HG03432 (cell line): ENCODE results near the gene SNRPA.

Experiments
- ATAC-seq: cut with Tn5 transposase; IDR thresholded peaks from one replicate; pipeline ENCODE4 v1.9.1; 2021; ENCODE audit warnings: mild to moderate bottlenecking, moderate library complexity; ENCODE audit not compliant: unreplicated experiment

The SNRPA gene

DNA sequence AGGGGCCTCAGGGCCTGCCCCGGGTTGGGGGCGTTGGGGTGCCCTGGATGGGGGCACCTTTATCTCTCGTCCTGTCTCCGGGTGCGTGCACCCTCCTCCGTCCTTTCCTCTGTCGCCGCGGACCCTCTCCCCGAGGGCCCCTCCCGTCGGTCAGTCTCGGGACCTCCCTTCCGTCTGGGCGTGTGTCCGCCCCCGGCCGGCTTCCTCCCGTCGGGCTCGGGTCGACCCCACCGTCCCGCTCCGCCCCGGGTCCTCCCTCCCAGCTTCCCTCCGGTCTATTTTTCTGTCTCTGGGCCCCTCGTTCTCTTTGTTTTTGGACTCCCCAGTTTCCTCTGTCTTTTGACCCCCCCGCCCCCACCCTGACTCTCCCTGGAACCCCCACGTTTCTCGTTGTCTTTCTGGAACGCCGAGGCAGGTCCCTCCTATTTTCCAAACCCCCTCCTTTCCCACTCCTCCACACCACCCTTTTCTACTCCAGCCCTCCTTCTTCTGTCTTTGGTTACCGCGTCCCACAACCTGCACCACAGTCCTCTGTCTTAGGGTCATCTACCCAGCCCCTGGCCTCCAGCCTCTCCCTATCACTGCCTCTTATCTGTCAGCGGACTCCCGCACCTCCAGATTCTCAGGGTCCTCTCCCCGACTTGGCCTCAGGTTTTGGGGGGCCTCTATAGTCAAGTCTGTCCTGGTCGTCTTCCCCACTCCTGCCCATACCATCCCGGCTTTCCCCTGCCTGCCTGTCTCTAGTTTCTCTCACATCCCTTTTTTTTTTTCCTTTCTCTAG is 48.7 kb downstream of the SNRPA start:
- no peak for ATAC-seq

DNA sequence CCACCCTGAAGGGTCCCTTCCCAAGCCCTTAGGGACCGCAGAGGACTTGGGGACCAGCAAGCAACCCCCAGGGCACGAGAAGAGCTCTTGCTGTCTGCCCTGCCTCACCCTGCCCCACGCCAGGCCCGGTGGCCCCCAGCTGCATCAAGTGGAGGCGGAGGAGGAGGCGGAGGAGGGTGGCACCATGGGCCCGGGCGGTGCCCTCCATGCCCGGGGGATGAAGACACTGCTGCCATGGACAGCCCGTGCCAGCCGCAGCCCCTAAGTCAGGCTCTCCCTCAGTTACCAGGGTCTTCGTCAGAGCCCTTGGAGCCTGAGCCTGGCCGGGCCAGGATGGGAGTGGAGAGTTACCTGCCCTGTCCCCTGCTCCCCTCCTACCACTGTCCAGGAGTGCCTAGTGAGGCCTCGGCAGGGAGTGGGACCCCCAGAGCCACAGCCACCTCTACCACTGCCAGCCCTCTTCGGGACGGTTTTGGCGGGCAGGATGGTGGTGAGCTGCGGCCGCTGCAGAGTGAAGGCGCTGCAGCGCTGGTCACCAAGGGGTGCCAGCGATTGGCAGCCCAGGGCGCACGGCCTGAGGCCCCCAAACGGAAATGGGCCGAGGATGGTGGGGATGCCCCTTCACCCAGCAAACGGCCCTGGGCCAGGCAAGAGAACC is 49.5 kb downstream of the SNRPA start:
- ATAC-seq = no peak

DNA sequence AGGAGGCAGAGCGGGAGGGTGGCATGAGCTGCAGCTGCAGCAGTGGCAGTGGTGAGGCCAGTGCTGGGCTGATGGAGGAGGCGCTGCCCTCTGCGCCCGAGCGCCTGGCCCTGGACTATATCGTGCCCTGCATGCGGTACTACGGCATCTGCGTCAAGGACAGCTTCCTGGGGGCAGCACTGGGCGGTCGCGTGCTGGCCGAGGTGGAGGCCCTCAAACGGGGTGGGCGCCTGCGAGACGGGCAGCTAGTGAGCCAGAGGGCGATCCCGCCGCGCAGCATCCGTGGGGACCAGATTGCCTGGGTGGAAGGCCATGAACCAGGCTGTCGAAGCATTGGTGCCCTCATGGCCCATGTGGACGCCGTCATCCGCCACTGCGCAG is 50.0 kb downstream of the SNRPA start:
- ATAC-seq = no peak

DNA sequence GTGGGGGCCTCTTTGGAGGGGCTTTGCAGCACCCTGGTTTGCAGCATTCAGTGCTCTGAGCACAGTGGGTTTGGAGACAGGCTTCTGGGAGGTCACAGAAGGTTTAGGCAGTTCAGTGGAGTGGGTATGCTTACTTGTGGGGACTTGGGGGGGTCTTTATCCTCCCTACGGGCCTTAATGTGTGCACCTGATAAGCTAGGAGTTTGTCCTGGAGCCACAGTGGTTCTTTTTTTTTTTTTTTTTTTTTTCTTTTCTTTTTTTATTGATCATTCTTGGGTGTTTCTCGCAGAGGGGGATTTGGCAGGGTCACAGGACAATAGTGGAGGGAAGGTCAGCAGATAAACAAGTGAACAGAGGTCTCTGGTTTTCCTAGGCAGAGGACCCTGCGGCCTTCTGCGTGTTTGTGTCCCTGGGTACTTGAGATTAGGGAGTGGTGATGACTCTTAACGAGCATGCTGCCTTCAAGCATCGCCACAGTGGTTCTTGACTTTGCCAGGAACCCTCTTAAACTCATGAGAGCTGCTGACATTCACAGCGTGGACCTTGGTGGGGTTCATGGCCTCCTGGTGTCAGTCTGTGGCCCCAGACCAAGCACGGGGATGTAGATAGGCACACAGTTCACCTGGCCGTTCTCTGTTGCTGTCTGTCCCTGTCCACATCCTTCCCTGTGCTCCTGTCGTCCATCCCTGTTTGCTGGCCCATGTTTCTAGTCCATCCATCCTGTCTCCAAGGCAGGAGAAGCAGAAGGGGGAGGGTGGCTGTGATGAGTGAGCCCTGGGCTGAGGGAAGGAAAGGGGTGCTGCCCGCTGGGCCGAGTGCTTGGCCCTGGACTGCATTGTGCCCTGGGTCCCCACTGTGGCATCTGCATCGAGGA is 50.7 kb downstream of the SNRPA start:
- ATAC-seq = no peak

DNA sequence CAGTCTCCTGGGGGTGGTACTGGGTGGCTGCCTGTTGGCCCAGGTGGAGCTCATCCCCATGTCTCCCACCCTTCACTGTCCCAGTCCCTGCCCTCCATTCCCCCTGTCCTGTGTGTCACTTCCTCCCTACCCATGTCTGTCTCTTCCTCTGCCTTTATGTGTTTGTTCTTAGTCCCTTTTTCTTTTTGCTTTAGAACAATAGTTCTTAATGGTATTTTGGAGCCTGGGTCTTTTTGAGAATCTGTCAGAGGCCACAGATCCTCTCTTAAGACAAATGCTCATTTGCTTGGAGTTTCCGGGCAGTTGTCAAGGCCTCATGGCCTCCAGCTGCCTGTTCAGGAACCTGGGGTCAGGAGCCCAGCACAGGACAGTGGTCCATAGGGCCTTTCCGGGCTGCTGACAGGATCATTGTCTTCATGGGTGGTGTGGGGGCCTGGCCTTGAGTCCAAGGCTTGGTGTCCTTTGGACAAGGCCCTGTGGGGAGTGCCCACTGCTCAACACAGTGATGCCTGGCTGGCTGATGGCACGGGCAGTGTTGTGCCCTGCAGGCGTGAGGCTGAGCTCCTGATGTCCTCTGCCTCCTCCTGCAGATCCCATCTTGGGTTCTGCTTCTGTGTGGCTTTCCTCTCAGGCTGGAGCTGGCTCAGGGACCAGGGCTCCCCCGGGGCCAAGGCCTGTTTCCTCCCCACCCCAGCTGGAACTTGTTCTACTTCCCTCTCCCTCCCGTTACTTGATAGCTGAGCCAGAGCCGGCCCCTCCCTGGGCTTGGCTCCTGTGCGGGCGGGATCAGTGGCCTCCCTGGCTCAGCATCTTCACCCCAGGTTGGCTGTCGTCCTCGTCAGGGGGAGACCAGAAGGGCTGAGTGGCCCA is 51.5 kb downstream of the SNRPA start:
- ATAC-seq = no peak

DNA sequence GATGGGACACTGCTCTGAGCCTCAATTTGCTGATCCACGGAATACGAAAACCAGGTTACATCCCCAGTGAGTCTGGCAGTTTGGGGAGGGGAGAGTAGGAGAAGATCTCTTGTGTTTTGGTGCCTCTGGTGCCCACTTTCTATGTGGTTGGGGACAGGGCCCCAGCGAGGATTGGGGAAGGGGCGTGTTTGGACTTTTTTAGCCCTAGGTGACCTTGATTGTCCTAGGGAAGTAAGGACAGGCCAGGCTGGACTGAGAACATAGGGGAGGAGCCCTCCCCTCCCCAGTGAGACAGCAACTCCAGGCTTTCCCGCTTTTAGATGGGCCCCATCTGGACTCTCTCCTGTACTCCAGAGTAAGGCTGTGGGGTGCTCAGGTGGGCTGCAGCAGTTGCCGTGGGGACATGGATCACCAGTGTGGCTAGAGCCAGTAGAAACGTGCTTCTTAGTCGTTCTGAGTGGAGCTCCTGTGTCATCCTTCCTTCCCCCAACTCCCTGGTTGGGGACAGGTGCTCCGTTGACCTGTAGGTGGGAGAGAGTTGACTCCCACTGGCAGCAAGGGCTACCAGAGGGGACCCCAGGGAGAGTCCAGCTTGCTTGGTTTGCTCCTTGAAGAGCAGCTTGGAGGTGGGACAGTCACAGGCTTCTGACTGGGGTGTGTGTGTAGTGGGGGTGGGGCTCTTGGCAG is 52.3 kb downstream of the SNRPA start:
- no peak for ATAC-seq

DNA sequence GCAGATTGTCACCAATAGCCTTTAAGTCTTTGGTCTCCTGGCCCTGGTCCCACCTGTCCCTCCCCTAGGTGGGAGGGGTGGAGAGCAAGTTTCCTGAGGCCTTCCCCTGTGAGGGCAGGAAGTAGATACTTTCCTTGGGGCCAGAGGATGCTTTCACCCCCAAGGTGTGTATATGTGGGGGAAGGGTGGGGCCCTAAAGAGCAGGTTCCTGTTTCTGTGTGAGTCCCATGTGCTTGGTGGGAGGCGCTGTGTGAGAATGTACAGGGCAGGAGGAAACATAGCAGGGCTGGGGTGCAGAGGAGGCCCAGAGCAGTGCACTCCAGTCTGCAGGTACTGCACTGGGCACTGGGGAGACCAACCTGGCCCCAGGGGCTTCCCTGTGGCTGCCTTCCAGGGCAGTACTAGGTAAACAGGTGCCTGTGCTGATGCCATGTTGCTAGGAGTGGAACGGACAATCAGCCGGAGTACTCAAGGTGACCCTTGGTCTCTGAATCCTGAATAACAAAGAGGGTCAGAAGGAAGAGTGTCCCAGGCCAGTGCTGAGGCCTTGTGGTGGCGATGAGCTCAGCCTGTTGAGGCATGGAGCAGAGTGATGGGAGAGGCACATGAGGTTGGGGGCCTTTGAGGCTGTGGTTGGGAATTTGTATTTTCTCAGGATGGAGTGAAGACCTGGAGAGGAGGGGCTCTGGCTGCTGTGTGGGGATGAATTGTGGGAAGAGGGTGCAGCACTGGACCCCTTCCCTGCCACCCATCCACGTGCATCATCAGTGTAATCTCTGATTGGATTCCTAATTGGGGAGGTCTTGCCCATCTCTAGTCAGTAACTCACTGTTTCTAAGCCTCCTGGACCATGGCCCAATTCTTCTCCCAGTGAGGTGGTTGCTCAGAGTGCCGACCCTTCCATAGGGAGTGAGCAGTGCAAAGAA is 53.1 kb downstream of the SNRPA start:
- no peak for ATAC-seq

DNA sequence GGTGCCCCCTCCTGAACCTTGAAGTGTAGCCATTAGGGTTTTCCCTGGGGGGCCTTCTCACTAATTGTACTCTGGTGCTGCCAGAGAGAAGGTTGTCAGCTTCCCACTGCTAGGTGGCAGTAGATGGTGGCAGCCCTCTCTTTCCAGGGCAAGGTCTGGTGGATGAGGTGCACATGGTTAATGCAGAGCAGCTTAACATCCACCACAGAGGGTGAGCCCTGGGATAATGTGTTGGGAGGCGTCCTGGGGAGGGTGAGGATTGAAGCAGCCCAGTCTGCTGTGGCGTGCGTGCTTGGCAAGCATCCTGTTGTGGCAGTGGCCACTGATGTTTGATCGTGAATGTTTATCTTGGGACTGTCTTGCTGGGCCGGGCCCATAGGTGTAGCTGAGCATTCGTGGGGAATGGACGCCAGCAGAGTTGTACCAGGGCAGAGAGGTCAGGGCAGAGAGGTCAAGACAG is 53.8 kb downstream of the SNRPA start:
- ATAC-seq = no peak

DNA sequence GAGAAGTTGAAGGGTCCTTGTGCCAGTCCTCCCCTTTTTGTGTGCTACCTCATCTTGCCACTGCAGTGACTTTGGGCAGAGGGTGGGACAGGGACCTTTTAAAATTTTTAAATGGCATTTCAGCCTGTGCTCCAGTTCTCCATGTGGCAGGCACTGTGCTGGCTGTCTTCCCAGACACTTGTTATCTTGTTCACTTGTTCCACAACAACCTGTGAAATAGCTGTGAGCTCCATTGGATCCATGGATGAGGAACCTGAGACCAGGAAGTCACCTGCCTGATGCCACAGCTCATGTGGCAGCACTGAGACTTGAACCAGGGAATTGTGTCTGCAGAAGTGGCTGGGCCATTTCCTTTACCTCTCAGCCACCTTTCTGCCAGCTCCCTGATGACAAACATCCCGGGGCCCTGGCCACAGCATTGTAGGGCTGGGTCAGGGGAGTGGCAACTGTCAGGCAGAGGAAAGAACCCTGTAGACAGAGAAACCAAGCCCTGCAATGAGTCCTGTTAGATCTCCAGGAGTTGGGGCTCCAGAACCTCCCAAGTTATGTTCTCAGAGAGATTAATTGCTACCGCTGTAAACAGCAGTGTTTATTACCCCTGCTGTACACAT is 54.4 kb downstream of the SNRPA start:
- no peak for ATAC-seq

DNA sequence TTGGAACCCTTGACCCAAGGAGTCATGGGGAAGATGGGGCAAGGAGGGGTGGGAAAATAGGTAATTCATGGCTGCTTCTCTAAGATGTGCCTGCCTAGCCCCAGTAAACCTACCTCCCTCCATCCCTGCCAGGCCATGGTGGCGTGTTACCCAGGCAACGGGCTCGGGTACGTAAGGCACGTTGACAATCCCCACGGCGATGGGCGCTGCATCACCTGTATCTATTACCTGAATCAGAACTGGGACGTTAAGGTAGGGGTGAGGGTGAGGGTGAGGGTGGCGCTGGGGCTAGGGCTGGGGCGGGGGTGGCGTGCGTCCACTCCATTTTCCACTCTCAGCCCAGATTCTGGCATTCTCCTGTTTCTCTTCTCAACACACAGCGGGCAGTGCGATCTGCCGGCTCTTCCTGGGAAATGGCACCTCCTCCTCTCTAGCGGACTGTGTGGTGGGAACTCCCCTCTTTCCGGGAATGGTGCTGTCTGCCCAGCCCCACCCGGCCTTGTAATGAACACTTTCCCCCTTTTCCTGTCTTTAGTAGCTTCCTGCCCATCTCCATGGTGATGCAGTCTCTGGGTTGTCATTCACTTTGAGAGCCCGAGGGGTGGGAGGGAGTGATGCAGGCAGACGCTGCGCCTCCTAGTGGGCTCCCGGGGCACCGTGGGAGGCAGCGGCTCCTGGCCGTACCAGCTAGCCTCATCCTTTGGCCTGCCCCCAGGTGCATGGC is 55.6 kb downstream of the SNRPA start:
- ATAC-seq = no peak

DNA sequence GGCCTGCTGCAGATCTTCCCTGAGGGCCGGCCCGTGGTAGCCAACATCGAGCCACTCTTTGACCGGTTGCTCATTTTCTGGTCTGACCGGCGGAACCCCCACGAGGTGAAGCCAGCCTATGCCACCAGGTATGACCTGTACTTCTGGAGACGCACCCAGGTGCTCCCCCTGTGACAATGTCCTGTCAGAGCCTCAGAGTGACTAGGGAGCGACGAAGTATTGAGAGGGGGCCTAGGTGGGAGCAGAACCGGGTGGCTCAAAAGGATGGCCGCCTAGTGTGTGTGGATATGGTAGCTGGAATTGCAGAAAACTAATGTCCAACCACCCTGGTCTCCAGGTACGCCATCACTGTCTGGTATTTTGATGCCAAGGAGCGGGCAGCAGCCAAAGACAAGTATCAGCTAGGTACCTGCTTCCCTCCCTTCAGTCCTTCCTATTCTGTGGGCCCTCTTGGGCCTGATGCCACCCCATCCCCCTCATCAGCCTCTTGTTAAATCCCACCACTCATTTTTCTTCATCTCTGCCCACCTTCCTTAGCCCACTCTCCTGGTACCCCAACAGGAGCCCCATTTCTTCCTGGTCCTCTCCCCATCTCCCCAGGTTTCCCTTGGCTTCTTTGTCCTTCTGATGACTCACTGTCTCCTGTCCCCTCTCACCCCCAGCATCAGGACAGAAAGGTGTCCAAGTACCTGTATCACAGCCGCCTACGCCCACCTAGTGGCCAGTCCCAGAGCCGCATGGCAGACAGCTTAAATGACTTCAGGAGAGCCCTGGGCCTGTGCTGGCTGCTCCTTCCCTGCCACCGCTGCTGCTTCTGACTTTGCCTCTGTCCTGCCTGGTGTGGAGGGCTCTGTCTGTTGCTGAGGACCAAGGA is 56.4 kb downstream of the SNRPA start:
- ATAC-seq = no peak

DNA sequence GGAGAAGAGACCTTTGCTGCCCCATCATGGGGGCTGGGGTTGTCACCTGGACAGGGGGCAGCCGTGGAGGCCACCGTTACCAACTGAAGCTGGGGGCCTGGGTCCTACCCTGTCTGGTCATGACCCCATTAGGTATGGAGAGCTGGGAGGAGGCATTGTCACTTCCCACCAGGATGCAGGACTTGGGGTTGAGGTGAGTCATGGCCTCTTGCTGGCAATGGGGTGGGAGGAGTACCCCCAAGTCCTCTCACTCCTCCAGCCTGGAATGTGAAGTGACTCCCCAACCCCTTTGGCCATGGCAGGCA is 57.0 kb downstream of the SNRPA start:
- no peak for ATAC-seq

DNA sequence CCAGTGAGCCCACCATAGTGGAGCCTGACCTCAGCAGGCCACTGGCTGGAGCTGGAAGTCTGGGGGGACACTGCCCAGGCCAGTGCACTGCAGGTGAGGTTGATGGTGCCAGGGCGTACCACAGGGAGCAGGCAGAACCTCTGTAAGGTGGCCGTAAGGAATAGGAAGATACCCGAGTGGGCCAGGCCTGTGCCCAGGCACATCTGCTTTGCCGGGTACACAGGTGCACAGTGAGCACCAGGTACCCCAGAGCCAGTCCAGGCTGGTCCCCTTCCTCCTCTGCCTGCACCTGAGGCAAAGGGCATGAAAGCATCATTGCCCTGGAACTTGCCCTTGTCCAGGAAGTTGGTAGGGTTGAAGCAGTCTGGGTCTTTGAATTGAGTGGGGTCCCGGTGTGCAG is 57.5 kb downstream of the SNRPA start:
- ATAC-seq = no peak

DNA sequence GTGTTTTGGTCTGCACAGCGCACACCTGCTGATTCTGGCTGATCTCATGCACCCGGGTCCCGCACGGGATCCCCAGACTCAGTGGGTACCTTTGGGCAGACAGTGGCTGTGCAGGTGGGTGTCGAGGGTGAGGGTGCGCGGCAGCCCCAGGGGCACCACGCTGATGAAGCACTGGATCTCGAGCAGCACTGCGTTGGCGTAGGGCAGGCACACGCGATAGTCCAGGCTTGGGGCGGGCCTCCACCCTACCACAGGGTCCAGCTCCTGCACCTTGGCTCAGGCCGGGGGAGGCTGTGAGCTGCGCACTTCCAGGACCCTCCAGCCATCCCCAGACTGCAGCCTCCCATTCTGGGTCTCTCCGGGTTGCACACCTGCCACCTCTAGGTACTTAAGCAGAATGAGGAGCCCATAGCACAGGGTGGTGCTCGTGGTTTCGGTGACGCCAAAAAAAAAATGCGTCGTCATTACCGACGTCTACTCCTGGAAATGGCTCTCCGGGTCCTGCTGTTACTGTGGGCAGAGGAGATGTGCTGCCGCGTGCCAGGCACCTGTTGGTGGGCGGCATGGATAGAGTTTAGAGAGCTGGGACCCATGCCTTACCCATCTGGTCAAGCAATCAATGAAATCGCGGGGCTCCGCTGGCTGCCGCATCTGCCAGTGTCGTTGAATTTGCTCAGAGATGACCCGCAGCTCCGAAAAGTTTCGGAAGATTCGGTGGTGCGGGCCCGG is 58.5 kb downstream of the SNRPA start:
- no peak for ATAC-seq

DNA sequence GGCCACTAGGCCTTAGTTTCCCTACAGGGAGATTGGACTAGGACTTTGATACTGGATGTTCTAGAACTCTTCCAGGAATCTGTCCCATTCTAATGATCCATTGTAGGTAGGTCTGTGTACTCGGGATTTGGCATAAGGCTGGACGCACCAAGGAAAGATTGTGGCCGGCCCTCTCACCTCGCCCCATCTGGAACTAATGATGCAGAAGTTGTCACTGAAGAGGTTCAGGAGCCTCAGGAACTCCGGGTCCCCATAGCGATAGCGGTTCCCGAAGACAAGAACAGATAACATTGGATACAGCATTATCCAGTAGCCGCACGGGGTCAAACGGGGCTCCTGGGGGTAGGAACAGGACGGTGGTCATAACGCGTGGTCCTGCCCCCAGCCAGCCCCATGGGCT is 59.2 kb downstream of the SNRPA start:
- no peak for ATAC-seq

DNA sequence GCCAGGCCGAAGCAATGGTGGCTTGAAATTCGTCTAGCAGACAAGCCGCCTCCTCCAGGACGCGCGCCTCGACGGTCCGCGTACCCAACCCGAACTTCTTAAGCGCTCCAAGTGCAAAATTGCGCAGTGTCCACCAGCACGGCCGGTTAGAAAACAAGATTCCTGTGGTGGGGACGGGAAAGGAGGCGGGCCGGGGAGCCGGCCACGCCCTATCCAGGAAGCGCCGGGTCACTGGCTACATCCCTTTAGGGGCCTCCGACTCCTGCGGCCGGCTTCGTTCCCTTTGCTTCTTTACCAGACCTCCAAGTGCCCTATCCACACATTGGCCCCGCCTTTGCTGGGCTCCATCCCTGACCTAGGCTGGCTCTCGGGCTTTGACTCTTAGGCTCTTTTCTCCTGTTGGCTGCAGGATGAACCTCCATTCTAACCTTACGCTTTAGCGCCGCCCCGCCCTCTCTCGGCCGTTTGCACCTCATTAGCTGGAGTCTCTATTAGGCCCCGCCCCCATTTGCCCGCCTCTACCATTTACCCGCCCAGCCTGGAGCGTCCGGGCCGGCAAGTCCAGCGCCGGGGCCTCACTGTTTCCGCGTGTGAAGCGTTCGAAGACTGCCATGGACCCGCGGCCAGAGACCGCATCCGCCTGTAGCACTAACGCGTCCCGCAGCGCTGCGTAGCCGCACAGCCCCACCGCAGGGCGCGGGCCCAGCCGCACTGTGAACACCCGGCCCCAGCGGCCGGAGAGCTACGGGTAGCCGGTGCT is 59.8 kb downstream of the SNRPA start:
- ATAC-seq = peak; percentile 73
